ENCODE data around the gene ADCK1. TPM values are rescaled to one million over a fixed set of nuclear protein-coding genes. Genes with fewer than 3 reads are reported as not detected.

The ADCK1 gene
- total RNA-seq, 1 experiment from 2014 or later = 8.3 TPM

DNA sequence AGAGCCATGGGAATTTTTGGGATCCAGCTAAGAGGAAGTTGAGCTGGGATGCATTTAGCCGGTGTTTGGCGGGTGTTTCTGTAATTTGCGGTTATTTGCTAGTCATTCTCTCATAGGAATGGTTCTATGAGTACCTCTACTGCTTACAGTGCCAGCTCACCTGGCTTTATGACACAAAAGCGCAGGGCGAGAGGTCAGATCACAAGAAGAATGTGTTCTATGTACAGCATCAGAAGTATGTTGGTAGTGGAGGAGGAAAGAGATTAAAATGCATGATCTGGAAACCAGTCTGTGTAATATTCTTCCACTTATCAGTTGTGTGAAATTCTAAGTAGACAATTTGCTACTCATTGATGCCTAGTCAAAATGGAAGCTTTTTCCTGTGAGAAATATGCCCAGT lies 173.3 kb downstream of the ADCK1 start:
- DNase-seq (ENCODE audit: low spot score) = no peak
- H3K27ac ChIP-seq (ENCODE audit: low read depth, low read length, poor library complexity, severe bottlenecking) = no peak overlapping the region
- ChIA-PET POLR2A (ENCODE audit: low non-redundant PET) (no interaction called here), CTCF (no interaction called here)
- H3K9me3 ChIP-seq (ENCODE audit: low read depth, low read length, poor library complexity, severe bottlenecking) = no peaks in the 10 kb centered on the region
- BruUV-seq (replicated peaks) = no TSS peak
- no peaks in the 10 kb centered on the region for H3K27me3 ChIP-seq (replicated peaks; ENCODE audit: insufficient read depth, low read depth, low read length, poor library complexity)
- no peak overlapping the region for H3K4me3 ChIP-seq (ENCODE audit: low read depth, low read length, poor library complexity, severe bottlenecking)
- TF ChIP-seq EZH2 (IDR thresholded peaks at IDR 0.05; ENCODE audit: borderline replicate concordance, low read depth, low read length, poor library complexity, severe bottlenecking) (no peak), CTCF (conservative IDR thresholded peaks at IDR 0.05; ENCODE audit: low read depth, low read length) (no peak)
- H3K4me1 ChIP-seq (ENCODE audit: insufficient read depth, low read length, poor library complexity, severe bottlenecking) = no peaks in the 10 kb centered on the region
- H3K36me3 ChIP-seq (ENCODE audit: insufficient read depth, low read length, poor library complexity, severe bottlenecking) = no peaks in the 10 kb centered on the region
- intact Hi-C loops (cut with micrococcal nuclease; ENCODE audit: unreplicated experiment) = no loop called here

DNA sequence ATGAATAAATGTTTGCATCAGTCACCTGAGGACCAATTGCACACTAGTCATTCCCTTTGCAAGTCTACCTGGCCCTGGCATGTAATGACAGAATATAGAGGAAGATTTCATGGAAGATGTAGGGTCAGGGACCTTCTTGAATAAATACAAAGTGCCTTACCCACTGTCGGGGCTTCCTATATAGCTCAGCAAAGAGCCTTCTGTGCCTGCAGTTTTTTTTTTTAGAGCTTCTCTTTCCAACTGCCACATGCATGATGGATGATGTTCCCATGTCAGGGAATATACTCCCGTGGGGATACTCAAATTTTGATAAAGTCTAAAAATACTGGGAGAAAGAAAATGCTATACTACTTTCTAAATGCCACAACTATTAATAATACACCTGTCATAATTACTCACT lies 176.7 kb downstream of the ADCK1 start:
- Histone ChIP-seq H3K4me1 (ENCODE audit: insufficient read depth, low read length, poor library complexity, severe bottlenecking) (no peaks in the 10 kb centered on the region), H3K27ac (ENCODE audit: low read depth, low read length, poor library complexity, severe bottlenecking) (no peak overlapping the region), H3K4me3 (ENCODE audit: low read depth, low read length, poor library complexity, severe bottlenecking) (no peak overlapping the region), H3K9me3 (ENCODE audit: low read depth, low read length, poor library complexity, severe bottlenecking) (no peaks in the 10 kb centered on the region), H3K27me3 (replicated peaks; ENCODE audit: insufficient read depth, low read depth, low read length, poor library complexity) (no peaks in the 10 kb centered on the region), H3K36me3 (ENCODE audit: insufficient read depth, low read length, poor library complexity, severe bottlenecking) (no peaks in the 10 kb centered on the region)
- ChIA-PET POLR2A (ENCODE audit: low non-redundant PET) (no interaction called here), CTCF (no interaction called here)
- BruUV-seq (replicated peaks) = no TSS peak
- intact Hi-C loops (cut with micrococcal nuclease; ENCODE audit: unreplicated experiment) = no loop called here
- DNase-seq (ENCODE audit: low spot score) = no peak
- TF ChIP-seq CTCF (conservative IDR thresholded peaks at IDR 0.05; ENCODE audit: low read depth, low read length) (no peak), EZH2 (IDR thresholded peaks at IDR 0.05; ENCODE audit: borderline replicate concordance, low read depth, low read length, poor library complexity, severe bottlenecking) (no peak)

DNA sequence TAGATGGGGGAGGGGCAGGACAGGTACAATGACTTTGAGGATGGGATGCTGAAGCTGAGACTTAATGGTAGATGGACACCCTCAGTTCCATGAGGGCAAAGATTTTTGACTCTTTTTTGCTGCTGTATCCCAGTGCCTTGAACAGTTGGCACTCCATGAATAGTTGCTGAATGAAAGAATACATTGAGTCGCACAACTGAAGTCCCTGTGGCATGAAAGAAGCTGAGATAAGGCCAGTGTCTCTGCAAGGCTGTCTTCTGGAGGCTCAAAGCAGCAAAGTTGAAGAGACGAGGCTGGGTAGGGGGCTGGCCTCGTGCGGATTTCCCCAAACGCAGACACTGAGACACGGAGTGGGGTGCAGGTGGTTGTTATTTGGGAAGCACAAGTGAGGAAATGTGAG lies 179.3 kb downstream of the ADCK1 start:
- POLR2A ChIA-PET (ENCODE audit: low non-redundant PET) = no interaction called here
- Histone ChIP-seq H3K4me3 (ENCODE audit: low read depth, low read length, poor library complexity, severe bottlenecking) (no peak overlapping the region), H3K4me1 (ENCODE audit: insufficient read depth, low read length, poor library complexity, severe bottlenecking) (no peaks in the 10 kb centered on the region), H3K36me3 (ENCODE audit: insufficient read depth, low read length, poor library complexity, severe bottlenecking) (no peaks in the 10 kb centered on the region), H3K27me3 (replicated peaks; ENCODE audit: insufficient read depth, low read depth, low read length, poor library complexity) (no peaks in the 10 kb centered on the region), H3K9me3 (ENCODE audit: low read depth, low read length, poor library complexity, severe bottlenecking) (no peaks in the 10 kb centered on the region), H3K27ac (ENCODE audit: low read depth, low read length, poor library complexity, severe bottlenecking) (no peak overlapping the region)
- CTCF ChIA-PET = interaction anchor here (0.5 to 1.1 kb wide), 2 partner anchors 117 to 130 kb away, joined by 4 to 8 read pairs; no protein-coding TSS in a partner anchor
- intact Hi-C loops (cut with micrococcal nuclease; ENCODE audit: unreplicated experiment) = no loop called here
- no TSS peak for BruUV-seq (replicated peaks)
- TF ChIP-seq EZH2 (IDR thresholded peaks at IDR 0.05; ENCODE audit: borderline replicate concordance, low read depth, low read length, poor library complexity, severe bottlenecking) = no peak
- TF ChIP-seq CTCF (conservative IDR thresholded peaks at IDR 0.05; ENCODE audit: low read depth, low read length) = no peak
- no peak for DNase-seq (ENCODE audit: low spot score)

All from A673 (cell line).